22Rv1 (cell line): ENCODE measurements around the gene CNTN1.

Experiments
- H3K27ac ChIP-seq: fragments of 450-650 bp; 2 replicates; pipeline ENCODE4 v1.5.1; 2017
- CTCF ChIP-seq: fragments of 450-650 bp; IDR thresholded peaks from 2 replicates; pipeline ENCODE4 v1.5.1; 2017; ENCODE audit warnings: mild to moderate bottlenecking
- ZFX ChIP-seq: fragments of 450-650 bp; IDR thresholded peaks from 2 replicates; pipeline ENCODE4 v1.6.1; 2017; ENCODE audit warnings: antibody characterized with exemption, borderline replicate concordance

Gene CNTN1

DNA sequence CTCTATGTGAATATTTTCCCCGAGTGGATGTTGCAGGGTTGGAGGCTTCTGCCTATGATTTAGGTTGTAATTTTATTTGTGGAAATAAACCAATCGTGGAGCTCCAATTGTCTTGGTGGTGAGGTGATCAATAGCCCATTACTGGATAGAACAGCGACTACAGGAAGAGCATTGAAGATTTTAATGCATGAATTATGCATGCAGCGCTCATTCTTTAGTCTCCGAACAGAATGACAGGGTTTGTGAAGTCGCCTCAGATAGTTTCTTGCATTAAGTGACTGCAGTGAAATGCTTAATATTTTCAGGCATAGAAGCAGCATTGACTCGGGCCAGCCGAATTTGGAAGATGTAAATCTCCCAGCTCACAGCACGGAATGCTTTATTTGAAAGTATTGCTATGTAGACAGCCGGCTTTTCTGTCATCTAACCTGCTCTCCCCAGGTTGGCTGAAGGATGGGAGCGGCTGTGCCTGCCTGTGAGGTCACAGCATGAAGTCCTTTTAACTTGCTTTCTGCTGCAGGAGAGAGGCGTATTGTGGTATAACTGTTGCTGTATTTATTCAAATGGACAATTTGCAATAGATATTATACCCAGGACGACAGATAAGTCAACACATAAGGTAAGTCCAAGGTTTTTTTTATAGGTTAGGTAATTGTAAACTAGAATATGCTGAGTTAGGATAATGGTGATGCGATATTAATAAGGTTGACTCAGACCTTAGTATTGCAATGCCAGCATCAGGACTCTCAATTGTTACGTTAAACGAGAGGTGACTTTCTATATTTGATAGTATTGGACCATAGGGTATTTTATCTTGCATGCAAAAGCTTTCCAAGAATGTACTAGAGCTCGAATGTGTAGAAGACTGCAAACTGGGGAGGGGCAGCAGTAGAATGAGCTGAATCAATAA, 135.7 kb downstream of the CNTN1 start:
- TF ChIP-seq CTCF (no peak), ZFX (no peak)

DNA sequence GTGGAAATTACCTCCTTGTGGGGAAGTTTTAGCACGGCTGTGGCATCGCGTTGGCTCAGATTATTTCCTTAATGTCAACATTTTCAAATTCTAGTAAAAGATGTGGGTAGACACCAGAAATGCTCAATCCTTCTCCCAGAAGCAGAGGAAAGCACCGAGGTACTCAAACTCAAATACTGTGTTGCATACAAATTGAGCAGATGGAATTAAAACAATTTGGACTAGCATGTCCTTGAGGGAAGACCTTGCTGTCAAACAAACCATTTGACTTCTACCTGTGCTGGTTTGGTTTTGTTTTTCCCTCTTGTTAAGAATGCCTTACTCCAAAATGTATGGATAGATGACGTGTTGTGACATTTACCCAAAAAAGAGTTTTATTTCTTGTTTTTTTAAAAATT, 136.4 kb downstream of the CNTN1 start:
- no peak overlapping the region for H3K27ac ChIP-seq
- TF ChIP-seq ZFX (no peak), CTCF (no peak)

More for the DNA sequence above, 135.7 kb downstream of the CNTN1 start:
- no peak overlapping the region for H3K27ac ChIP-seq

DNA sequence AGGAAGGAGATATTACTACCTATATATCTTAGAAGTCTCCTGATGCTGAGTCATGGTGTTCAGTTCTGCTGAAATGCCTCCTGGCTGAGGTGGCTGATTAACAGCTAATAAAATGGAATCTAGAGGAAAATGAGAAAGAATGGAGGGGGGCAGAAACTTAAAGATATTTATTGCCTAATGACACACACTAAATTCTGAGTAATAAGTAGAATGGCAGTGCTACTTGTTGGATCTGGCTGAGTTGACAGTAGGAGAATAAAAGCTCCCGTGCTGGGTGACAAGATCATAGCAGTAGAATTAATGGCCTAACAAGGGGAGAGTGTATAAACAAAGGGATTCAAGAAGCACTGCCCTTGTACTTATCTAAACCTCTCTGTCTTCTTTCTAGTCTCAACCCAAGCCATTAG, 137.5 kb downstream of the CNTN1 start:
- TF ChIP-seq ZFX (no peak), CTCF (no peak)
- H3K27ac ChIP-seq, result no peak overlapping the region

- no peak overlapping the region for H3K27ac ChIP-seq
- TF ChIP-seq ZFX (no peak), CTCF (no peak)
These were observed 139.7 kb downstream of the CNTN1 start for GRCh38 chr12:40831916-40832315.

GRCh38 chr12:40832668-40833067, 140.4 kb downstream of the CNTN1 start:
- TF ChIP-seq ZFX (no peak), CTCF (no peak)
- no peak overlapping the region for H3K27ac ChIP-seq

- no peak overlapping the region for H3K27ac ChIP-seq
- no peak for TF ChIP-seq CTCF
- TF ChIP-seq ZFX, result no peak
These were observed 141.6 kb downstream of the CNTN1 start for GRCh38 chr12:40833818-40834217.

GRCh38 chr12:40834321-40834720, 142.1 kb downstream of the CNTN1 start:
- no peak for TF ChIP-seq CTCF
- TF ChIP-seq ZFX, result no peak
- no peak overlapping the region for H3K27ac ChIP-seq
